HepG2 (cell line): Measurements from ENCODE around the gene SMIM38. TPM values are rescaled to one million over a fixed set of nuclear protein-coding genes. Genes with fewer than 3 reads are reported as not detected.

Experiments used
- GABPB1 ChIP-seq: IDR thresholded peaks from 2 replicates; pipeline ENCODE4 v1.6.1; 2016; ENCODE audit warnings: mild to moderate bottlenecking, missing genetic modification reagents, moderate library complexity, missing compliant biosample characterization
- JUN ChIP-seq: sonication (generic); formaldehyde crosslinking; IDR thresholded peaks from 2 replicates; pipeline ENCODE4 v1.4.0; 2020; ENCODE audit warnings: mild to moderate bottlenecking, missing genetic modification reagents
- MED8 ChIP-seq: sonication (generic); formaldehyde crosslinking; IDR thresholded peaks from 2 replicates; pipeline ENCODE4 v1.8.1; 2023; ENCODE audit warnings: mild to moderate bottlenecking, missing genetic modification reagents; ENCODE audit not compliant: insufficient replicate concordance
- NONO ChIP-seq, 2 experiments: fragments of 450-650 bp in 1 of 2; sonication (generic) in 1 of 2; formaldehyde crosslinking in 1 of 2; IDR thresholded peaks in 1 of 2; conservative IDR thresholded peaks in 1 of 2; 2 replicates each; pipeline versions ENCODE4 v1.6.1 to v1.8.0; 2017 to 2022; ENCODE audit warnings: mild to moderate bottlenecking in 1 of 2, missing genetic modification reagents in 1 of 2, moderate library complexity in 1 of 2
- YEATS4 ChIP-seq: sonication (generic); formaldehyde crosslinking; IDR thresholded peaks from 2 replicates; pipeline ENCODE4 v1.4.0; 2020; ENCODE audit warnings: missing genetic modification reagents, borderline replicate concordance
- YY1 ChIP-seq: IDR thresholded peaks from 2 replicates; pipeline ENCODE4 v1.6.1; 2011; ENCODE audit warnings: low read length, low read depth, moderate library complexity, mild to moderate bottlenecking; ENCODE audit not compliant: insufficient read depth, insufficient replicate concordance
- ZFP41 ChIP-seq: sonication (generic); formaldehyde crosslinking; IDR thresholded peaks from 2 replicates; pipeline ENCODE4 v1.4.0; 2020; ENCODE audit warnings: mild to moderate bottlenecking, missing genetic modification reagents, borderline replicate concordance
- ZNF430 ChIP-seq: sonication (generic); formaldehyde crosslinking; IDR thresholded peaks from 2 replicates; pipeline ENCODE4 v1.9.0; 2021; ENCODE audit warnings: mild to moderate bottlenecking, missing genetic modification reagents
- polyA plus RNA-seq, 8 experiments: library from polyadenylated mRNA; depleted of rRNA in 3 of 8; stranded (reverse) in 7 of 8; unstranded in 1 of 8; fragments of >200 nt; fragmentation: Illumina TruSeq in 4 of 8; extraction: Trizol in 4 of 8; gene quantifications; 2 replicates each; pipeline versions ENCODE4 v1.2.1 to v1.2.3, GENCODE V29; 2011 to 2016; ENCODE audit warnings: low read depth in 4 of 8, missing spikeins in 1 of 8, mixed read lengths in 1 of 8; ENCODE audit not compliant: insufficient read depth in 1 of 8
- total RNA-seq, 5 experiments: library from RNA; depleted of rRNA; stranded (reverse); fragments of >200 nt; fragmentation: Illumina TruSeq; extraction: Trizol; gene quantifications; 2 replicates each; pipeline ENCODE4 v1.2.3, GENCODE V29; 2016; ENCODE audit warnings: low read depth in 1 of 5
- TF ChIP-seq, protein P1 (sequence below): sonication (generic); formaldehyde crosslinking; IDR thresholded peaks from 2 replicates; pipeline ENCODE4 v1.5.0; 2020; ENCODE audit warnings: mild to moderate bottlenecking, missing genetic modification reagents, borderline replicate concordance
- TF ChIP-seq, protein P2 (sequence below): sonication (generic); formaldehyde crosslinking; IDR thresholded peaks from 2 replicates; pipeline ENCODE4 v1.4.0; 2020; ENCODE audit warnings: missing genetic modification reagents
- TF ChIP-seq, protein P3 (sequence below): fragments of 450-650 bp; IDR thresholded peaks from 2 replicates; pipeline ENCODE4 v1.6.1; 2017
- TF ChIP-seq, protein P4 (sequence below): sonication (generic); formaldehyde crosslinking; IDR thresholded peaks from 2 replicates; pipeline ENCODE4 v1.5.1; 2020; ENCODE audit warnings: mild to moderate bottlenecking, missing genetic modification reagents, moderate library complexity

The SMIM38 gene
- total and polyA plus RNA-seq, 2 of the 13 experiments (the other 11 are each of a cell fraction or from before 2014, with no cell fraction given): 0.30 to 0.40 TPM

DNA sequence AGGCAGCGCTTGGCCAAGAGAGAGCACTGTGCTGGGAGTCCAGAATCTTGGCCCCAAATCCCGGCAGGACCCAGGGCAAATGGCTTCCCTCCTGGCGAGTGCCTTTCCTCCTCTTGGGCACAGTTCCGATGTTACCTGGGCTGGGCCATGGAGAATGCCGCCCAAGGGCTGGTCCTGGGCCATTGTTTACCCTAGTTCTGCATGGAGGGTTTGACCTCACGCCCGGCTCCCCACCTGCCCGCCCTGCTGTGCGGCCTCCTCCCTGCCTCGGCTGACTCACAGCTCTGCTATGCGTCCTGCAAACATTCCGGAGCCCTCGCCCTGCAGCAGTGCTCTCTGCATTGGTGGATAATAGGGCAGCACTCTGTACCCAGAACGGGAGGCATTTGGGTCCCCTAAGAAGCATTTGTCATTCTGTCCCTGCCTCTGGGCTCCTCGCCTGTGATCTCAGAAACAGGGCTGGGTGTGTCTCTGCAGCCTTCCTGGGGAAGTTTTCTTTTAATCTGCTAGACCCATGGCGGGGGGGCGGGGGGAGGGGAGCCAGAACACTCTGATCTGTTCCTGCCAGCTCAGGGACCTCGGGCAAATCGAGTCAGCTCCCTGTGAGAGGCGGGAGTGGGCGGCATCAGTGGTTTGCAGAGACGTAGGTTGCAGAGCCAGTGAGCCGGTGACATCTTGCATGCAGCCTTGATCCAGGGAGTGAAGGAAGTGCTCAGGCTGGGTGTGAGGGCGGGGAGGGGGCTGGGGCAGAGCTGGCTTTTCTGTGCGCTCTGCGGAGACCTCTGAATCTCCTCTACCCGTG, 32.9 kb upstream of the SMIM38 start (continued):
- TF ChIP-seq, protein P1, sequence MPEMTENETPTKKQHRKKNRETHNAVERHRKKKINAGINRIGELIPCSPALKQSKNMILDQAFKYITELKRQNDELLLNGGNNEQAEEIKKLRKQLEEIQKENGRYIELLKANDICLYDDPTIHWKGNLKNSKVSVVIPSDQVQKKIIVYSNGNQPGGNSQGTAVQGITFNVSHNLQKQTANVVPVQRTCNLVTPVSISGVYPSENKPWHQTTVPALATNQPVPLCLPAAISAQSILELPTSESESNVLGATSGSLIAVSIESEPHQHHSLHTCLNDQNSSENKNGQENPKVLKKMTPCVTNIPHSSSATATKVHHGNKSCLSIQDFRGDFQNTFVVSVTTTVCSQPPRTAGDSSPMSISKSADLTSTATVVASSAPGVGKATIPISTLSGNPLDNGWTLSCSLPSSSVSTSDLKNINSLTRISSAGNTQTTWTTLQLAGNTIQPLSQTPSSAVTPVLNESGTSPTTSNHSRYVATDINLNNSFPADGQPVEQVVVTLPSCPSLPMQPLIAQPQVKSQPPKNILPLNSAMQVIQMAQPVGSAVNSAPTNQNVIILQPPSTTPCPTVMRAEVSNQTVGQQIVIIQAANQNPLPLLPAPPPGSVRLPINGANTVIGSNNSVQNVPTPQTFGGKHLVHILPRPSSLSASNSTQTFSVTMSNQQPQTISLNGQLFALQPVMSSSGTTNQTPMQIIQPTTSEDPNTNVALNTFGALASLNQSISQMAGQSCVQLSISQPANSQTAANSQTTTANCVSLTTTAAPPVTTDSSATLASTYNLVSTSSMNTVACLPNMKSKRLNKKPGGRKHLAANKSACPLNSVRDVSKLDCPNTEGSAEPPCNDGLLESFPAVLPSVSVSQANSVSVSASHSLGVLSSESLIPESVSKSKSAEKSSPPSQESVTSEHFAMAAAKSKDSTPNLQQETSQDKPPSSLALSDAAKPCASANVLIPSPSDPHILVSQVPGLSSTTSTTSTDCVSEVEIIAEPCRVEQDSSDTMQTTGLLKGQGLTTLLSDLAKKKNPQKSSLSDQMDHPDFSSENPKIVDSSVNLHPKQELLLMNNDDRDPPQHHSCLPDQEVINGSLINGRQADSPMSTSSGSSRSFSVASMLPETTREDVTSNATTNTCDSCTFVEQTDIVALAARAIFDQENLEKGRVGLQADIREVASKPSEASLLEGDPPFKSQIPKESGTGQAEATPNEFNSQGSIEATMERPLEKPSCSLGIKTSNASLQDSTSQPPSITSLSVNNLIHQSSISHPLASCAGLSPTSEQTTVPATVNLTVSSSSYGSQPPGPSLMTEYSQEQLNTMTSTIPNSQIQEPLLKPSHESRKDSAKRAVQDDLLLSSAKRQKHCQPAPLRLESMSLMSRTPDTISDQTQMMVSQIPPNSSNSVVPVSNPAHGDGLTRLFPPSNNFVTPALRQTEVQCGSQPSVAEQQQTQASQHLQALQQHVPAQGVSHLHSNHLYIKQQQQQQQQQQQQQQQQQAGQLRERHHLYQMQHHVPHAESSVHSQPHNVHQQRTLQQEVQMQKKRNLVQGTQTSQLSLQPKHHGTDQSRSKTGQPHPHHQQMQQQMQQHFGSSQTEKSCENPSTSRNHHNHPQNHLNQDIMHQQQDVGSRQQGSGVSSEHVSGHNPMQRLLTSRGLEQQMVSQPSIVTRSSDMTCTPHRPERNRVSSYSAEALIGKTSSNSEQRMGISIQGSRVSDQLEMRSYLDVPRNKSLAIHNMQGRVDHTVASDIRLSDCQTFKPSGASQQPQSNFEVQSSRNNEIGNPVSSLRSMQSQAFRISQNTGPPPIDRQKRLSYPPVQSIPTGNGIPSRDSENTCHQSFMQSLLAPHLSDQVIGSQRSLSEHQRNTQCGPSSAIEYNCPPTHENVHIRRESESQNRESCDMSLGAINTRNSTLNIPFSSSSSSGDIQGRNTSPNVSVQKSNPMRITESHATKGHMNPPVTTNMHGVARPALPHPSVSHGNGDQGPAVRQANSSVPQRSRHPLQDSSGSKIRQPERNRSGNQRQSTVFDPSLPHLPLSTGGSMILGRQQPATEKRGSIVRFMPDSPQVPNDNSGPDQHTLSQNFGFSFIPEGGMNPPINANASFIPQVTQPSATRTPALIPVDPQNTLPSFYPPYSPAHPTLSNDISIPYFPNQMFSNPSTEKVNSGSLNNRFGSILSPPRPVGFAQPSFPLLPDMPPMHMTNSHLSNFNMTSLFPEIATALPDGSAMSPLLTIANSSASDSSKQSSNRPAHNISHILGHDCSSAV: no peak
- TF ChIP-seq YEATS4: no peak
- peak; percentile 50 for TF ChIP-seq GABPB1 (CRISPR knock-in tag)
- TF ChIP-seq ZFP41 (CRISPR knock-in tag): no peak
- no peak for TF ChIP-seq NONO (IDR thresholded peaks at IDR 0.05)
- peak; percentile 33; the same call in 1 of the 2 replicates for TF ChIP-seq NONO (CRISPR knock-in tag; conservative IDR thresholded peaks at IDR 0.05)
- peak; percentile 33 for TF ChIP-seq YY1
- TF ChIP-seq, protein P2, sequence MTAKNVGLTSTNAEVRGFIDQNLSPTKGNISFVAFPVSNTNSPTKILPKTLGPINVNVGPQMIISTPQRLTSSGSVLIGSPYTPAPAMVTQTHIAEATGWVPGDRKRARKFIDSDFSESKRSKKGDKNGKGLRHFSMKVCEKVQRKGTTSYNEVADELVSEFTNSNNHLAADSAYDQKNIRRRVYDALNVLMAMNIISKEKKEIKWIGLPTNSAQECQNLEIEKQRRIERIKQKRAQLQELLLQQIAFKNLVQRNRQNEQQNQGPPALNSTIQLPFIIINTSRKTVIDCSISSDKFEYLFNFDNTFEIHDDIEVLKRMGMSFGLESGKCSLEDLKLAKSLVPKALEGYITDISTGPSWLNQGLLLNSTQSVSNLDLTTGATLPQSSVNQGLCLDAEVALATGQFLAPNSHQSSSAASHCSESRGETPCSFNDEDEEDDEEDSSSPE: 0 out of 2 replicates have a peak, but pooled peaks have one; percentile 28
- TF ChIP-seq, protein P3, sequence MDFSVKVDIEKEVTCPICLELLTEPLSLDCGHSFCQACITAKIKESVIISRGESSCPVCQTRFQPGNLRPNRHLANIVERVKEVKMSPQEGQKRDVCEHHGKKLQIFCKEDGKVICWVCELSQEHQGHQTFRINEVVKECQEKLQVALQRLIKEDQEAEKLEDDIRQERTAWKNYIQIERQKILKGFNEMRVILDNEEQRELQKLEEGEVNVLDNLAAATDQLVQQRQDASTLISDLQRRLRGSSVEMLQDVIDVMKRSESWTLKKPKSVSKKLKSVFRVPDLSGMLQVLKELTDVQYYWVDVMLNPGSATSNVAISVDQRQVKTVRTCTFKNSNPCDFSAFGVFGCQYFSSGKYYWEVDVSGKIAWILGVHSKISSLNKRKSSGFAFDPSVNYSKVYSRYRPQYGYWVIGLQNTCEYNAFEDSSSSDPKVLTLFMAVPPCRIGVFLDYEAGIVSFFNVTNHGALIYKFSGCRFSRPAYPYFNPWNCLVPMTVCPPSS: no peak
- TF ChIP-seq JUN: peak; percentile 97
- TF ChIP-seq ZNF430 (CRISPR knock-in tag): no peak
- TF ChIP-seq, protein P4, sequence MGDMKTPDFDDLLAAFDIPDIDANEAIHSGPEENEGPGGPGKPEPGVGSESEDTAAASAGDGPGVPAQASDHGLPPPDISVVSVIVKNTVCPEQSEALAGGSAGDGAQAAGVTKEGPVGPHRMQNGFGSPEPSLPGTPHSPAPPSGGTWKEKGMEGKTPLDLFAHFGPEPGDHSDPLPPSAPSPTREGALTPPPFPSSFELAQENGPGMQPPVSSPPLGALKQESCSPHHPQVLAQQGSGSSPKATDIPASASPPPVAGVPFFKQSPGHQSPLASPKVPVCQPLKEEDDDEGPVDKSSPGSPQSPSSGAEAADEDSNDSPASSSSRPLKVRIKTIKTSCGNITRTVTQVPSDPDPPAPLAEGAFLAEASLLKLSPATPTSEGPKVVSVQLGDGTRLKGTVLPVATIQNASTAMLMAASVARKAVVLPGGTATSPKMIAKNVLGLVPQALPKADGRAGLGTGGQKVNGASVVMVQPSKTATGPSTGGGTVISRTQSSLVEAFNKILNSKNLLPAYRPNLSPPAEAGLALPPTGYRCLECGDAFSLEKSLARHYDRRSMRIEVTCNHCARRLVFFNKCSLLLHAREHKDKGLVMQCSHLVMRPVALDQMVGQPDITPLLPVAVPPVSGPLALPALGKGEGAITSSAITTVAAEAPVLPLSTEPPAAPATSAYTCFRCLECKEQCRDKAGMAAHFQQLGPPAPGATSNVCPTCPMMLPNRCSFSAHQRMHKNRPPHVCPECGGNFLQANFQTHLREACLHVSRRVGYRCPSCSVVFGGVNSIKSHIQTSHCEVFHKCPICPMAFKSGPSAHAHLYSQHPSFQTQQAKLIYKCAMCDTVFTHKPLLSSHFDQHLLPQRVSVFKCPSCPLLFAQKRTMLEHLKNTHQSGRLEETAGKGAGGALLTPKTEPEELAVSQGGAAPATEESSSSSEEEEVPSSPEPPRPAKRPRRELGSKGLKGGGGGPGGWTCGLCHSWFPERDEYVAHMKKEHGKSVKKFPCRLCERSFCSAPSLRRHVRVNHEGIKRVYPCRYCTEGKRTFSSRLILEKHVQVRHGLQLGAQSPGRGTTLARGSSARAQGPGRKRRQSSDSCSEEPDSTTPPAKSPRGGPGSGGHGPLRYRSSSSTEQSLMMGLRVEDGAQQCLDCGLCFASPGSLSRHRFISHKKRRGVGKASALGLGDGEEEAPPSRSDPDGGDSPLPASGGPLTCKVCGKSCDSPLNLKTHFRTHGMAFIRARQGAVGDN (CRISPR knock-in tag): peak; percentile 74
- TF ChIP-seq MED8 (CRISPR knock-in tag): no peak
